GM21526 (cell line): Measurements from ENCODE around the gene MGLL.
"Not testable (repeated sequence)": the region's sequence is repeated elsewhere in the genome, so short reads cannot be mapped to it uniquely, and the experiment has no call there.

Experiments used
- ATAC-seq: cut with Tn5 transposase; IDR thresholded peaks from one replicate; pipeline ENCODE4 v1.9.1; 2021; ENCODE audit warnings: moderate library complexity; ENCODE audit not compliant: unreplicated experiment, low FRiP score

The MGLL gene

DNA sequence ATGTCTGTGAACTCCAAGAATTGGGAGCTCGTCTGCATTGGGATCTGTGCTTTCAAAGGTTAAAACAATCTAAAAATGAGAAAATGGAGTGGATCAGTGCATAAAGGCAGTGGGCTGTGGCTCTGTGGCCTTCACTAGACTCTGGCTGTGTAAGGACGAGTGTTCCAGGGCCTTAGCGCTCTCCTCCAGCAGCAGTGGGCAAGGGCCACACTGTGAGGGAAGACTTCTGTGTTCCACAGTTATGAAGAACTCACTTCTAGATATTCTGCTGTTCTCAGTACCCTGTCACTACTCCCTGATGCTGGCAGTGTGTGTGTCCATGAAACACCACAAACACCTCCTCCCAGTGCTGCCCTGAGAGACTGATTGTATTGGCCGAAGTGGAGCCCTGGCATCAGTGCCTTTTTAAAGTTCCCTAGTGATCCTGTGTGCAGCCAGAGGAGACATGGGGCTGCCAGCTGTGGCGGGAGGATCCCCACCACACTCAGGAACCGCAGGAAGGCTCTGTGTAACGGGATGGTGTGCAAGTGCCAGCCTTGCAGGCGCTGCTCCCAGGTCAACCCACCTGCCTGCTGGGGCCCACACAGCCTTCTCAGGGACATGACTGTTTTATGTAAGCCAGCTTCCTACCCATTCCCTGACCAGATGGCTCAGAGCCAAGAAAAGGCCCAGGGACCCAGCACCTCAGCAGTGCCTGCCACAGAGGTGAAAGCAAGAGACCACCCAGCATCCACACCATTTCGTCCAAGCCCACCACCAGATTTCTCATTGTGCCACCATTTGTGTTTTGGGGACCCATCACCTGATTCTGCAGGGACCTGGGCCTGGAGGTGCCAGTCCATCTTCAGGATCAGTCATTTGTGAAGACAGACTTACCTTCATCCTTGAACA, 109.2 kb downstream of the MGLL start:
- no peak for ATAC-seq

DNA sequence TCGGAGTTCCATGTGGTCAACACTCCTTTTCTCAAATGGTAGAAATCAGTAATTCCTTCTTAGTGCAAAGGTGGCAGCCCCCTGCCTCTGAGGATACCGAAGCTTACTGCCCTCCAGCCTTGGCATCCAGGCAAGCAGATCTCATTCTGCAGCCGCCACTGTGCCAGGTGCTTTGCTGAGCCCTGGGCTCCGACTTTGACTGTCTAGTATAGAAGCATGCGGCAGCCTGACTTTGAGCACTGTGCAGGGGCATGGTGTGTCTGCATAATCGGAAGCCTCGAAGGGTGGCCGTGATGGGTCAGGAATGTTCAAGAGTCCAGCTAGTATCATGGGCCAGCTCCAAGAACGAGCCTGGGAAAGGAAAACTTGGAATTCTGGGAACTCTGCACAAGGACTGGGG, 109.9 kb downstream of the MGLL start:
- no peak for ATAC-seq

DNA sequence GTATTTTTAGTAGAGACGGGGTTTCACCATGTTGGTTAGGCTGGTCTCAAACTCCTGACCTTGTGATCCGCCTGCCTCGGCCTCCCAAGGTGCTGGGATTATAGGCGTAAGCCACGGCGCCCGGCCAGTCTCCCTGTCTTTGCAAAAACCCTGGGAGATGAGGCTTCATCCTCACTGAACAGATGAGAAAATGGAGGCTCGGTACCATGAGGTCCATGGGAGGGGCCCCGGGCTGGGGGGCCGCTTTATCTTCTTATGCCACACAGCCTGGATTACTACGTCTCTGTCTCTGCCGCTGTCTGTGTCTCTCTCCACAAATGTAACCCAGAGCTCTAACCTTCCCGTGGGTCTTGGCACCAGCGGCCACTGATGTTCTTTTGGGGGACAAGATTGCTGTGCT, 110.4 kb downstream of the MGLL start:
- no peak for ATAC-seq

DNA sequence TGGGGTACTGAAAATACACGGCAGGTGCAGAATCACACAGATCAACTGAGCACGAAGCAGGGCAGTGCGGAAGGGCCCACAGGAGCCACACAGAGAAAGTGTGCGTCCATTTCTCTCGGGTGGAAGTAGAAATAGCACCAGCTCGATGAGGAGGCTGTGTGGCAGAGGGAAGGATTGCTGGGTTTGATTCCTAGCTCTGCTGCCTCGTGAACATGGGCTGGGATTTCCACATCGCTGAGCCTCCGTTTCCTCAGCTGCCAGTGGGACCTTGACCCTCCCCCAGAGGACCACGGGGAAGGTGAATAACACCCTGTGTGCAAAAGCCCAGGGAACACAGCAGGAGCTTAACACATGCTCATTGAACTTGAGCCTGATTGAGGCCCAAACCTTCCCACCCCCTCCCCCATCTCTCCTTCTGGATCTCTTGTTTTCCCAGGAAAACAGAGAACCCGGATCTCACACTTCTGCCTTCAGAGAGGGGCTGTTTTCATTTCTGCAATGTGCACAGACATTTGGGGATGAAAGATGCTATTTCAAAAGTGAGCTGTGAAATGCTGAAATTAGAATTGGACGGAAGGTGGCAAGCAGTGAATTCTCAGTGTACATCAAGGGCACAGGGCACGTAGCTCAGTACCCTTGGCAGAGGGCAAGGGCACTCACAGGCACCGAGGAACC, 111.2 kb downstream of the MGLL start:
- no peak for ATAC-seq

DNA sequence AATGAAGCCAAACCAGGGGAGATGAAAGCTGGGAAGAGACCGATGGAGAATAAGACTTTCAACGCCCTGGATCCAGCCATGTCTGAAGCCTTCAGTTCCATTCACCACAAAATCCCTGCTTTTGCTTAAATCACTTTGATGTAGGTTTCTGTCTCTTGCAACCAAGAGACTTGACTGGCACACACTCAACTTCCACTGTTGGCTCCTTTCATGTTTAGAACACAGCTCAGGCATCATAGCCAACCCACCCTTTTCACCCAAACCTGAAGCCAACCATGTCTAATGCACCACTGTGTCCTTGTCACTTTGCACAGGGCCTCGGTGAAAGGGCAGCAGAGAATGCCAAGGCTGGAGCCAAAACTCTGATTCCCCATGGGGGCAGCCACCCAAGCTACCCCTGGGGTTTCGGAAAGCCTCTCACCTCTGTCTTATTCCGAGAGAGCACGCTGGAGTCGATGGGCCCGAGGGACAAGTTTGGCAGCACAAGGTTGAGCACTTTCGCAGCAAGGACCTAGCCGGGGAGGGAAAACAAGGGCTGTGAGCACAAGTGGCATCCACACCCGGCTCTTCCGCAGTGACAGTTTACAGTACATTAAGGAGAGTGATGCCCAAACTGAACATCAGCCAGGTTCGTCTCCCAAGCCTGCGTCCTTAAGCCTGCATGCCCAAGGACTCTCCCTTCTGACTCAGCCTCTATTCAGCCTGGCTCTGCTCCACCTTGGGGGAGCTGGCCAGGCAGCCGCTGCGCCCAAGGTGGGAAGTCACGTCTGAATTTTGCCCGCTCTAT, 112.0 kb downstream of the MGLL start:
- no peak for ATAC-seq

DNA sequence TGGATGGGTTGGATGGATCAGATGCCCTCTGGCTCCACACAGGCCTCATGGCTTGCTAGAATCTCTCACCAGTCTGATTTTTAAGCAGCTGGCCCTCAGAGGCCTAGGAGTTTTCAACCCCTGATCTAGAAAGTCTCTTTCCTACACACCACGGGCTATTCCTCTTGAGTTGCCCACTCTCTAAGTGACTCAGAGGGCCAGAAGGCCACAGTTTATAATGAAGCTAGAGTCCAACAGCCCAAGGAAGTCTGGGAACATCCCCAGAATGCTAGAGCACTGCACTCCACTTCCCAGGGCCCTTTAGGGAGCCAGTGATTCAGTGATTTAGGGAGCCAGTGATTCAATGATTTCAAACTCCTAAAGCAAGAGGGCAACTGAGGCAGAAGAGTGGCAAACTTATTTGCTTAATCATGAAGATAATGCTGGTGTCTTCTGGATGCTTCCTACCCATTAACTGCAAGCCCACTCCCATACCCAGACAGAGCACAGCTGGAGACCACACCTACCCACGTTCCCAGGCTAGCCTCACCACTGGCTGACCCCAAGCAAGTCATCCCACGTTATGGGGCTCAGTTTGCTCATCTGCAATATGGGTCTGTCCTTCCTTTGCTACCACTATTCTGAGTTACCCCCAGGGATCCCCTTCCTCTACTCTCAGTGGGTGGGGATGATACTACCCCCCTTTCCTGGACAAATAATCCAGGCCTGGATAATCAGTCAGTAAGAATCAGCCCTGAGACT, 112.8 kb downstream of the MGLL start:
- ATAC-seq: no peak

DNA sequence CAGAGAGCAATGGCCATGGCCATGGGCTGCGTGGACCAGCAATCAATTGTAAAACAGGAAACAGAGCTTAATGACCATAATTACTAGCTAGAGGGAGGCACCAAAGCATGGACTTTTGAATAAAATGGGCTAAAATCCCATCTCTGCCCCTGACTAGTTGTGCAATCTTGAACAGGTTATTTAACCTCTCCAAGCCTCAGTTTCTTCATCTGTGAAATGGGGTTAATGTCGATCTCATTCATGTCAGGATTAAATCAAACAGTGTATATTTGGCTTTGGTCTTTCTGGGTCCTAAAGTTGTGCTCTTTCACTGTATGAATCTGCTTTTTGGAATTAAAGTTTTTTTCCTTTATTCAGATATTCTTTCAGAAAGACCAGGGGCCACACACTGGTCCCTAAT, 113.5 kb downstream of the MGLL start:
- ATAC-seq: no peak

DNA sequence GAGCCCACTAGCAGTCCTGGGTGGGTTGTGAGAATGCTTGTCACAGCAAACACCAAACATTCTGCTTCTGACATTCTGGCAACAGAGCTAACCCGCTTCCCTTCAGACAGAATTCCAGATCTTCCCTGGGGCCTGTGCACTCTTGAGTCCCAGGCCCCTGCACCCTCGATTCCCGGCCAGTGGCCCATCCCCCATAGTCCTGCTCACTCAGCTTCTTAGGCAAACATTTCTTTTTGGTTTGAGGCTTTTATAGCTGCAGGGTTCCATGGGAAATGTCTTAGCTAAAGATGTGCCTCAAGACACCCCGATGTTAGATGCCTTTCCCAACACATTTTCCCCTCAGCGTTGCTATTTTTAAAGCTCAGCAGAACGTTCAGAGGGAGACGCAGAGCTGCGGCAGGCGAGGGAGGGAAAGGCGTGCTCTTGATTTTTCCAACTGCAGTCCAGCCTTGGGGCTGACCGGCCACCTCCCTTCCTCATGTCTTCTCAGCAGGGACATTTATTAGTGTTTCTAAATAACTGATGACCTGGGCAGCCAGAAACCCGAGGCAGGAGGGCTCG, 114.4 kb downstream of the MGLL start:
- no peak for ATAC-seq

DNA sequence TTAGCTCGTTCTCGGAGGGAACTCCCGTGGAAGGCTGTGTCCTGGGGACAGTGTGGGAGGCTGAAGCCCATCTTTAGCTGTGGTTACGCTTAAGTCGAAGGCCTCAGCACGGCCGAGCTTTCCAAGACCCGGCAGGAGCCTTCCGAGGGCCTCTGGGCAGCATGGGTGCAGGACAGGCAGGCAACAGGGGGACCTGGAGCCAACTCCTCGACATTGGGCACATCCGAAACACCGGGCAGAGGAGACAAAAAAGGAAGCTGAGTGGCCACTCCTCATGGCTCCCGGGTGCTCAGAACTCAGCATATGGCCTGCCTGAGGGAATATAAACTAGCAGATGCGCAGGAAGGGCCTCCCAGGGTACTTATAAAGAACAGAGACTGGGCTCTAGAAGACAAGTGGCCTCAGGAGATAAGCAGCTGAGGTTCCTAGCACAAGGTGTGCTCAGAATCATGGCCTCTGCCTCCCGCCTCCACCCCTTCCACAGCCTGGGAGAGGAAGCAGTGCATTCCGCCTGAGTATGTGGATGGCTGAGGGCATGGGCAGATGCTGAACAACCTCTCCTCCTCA, 115.4 kb downstream of the MGLL start:
- ATAC-seq: no peak

DNA sequence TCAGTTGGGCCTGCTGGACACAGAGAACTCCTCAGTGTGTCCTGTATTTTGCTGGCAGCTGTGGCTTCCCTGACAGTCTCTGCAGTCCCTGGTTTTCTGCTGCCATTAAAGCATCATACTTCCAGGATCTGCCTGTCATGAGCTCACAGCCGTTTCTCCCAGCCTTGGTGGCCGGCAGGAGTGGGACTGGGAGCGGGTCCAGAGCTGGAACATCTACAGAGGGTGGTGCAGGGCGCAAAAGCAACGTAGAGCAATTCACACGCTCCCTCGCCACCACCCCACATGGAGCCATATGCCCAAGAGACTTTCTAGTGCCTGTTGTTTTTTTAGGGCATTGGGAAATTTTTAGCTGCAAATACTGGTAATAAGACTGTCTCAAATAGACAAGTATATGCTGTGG, 116.0 kb downstream of the MGLL start:
- no peak for ATAC-seq

DNA sequence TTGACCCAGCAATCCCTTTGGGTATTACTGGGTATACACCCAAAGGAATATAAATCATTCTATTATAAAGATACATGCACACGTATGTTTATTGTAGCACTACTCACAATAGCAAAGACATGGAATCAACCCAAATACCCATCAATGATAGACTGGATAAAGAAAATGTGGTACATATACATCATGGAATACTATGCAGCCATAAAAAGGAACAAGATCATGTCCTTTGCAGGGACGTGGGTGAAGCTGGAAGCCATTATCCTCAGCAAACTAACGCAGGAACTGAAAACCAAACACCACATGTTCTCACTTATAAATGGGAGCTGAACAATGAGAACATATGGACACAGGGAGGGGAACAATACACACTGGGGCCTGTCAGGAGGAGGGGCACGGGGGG, 117.5 kb downstream of the MGLL start:
- ATAC-seq: not testable (repeated sequence)

DNA sequence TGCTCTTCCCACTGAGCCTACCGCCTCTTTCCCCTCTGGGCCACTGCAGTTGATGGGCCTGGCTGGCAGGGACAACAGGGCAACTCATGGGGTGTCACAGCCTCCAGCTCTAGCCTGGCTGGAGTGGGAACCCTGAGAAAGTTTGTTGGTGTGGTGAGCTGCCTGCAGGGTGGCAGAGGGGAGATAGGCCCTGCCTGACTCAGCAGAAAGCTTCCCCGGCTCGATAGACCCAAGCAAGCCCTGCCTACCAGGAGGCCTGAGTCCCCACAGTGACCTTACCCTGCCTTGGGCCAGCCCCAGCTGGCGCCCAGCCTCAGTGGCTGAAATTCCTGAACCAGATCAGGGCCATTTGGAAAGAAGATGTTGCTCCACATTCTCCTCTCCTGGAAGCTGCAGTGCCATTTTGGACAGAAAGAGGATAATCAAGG, 120.2 kb downstream of the MGLL start:
- no peak for ATAC-seq

DNA sequence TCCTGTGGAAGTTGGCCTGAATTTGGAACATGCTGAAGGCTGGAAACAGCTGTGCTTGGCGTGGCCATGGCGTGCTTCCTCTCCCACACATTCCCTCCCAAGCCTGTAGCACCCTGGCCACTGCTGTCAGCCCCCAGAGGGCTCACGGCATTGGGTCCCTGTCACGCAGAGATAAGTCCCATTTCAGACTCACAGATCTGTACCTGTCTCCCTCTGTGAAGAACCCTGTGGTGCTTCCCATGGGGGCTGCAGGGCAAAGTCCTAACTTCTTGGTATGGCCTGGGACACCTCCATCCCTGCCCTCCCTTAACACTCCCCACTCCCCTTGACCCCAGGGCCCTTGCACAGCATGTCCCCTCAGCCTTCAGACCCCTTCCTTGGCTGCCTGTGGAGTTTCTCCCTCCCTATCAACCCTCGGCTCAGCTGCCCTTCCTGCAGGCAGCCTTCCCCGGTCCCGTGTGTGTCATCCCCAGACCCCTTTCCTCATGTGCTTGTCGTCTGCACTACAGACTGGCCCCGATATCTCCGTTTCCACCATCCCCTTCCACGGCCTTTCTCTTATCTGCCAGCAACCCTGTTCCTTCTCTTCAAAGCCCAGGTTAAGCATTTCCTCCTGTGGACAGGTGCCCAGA, 120.9 kb downstream of the MGLL start:
- ATAC-seq: no peak

DNA sequence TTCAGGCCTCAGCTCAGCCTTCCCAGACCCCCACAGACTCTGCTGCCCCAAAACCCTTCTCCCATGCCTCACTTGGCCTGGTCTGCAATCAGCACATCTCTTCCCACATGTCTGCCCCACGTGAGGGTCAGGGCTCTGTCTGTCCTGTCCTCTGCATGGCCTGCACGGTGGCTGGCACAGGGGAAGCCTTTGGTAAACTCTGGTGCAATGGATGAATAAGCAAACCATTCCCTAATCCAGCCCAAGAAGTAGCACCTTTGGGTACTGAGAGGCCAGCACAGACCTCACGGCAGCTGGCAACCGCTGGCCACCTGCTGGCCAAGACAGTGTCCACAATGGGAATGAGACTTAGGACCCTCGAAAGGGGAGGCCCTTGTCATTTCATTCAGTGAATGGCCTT, 121.9 kb downstream of the MGLL start:
- ATAC-seq: no peak

DNA sequence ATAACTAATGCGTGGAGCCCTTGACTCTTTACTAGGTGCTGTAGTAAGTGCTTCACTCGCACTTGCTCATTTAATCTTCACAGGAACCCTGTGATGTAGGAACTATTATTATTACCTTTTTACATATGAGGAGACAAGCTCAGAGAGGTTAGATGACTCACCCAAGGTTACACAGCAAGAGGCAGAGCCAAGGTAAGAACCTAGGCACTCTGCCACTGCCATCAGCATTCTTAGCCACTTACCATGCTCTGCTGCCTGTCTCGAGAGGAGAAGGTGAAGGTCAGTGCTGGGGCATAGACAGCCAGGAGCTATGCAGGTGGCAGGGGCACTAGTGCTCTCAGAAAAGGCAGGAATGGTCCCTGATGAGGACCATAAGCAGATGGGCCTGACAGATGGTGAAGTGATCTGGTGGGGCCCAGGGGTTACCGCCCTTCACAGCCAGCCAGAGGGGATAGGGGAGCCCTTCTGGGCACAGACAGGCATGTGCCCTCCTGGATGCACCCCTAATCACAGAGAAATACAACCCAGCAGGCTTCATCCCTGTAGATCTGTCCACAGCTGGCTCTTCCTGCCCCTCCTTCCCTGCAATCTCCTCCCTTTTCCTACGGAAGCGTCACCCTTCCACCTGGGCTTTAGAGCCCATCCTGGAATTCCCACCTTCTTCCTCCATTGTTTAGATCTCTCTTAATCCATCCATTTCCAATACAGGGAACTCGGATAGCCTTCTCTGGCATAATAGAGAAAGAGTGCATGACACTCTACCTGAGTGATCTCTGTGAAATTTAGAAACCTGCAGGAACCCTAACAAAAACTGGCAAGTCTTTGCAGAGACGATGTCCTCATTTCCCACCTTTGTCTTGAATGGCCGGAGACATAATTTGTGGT, 122.7 kb downstream of the MGLL start:
- ATAC-seq: no peak

DNA sequence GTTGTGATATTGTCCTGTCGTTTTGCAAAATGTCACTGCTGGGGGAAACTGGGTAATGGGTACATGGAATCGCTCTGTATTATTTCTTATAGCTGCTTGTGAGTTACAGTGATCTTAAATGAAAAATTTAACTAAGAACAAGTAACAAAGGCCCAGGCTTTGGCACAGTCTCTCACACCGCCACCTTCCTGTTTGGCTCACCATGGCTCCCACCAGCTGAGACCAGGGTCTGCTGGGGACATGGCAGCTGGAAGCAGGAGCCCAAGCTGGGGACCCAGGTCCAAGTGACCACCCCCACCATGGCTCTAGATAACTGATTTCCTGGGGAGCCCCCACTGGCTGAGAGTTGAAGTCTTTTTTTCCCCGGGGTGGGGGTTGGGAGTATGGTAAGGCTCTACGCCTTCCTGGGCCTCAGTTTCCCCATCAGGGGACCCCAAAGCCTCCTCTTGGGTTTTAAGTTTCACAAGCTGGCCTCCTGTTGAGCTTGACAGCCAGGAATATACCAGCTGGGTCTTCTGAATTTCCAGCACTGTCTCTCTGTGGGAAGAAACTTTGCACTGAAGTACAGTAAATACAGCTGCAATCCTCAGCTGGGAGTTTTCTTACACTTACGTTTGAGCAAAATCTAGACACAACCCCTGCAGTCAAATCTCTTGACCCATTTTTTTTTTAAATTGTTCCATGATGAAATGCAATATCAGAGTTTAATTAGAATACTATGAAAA, 123.5 kb downstream of the MGLL start:
- ATAC-seq: no peak

DNA sequence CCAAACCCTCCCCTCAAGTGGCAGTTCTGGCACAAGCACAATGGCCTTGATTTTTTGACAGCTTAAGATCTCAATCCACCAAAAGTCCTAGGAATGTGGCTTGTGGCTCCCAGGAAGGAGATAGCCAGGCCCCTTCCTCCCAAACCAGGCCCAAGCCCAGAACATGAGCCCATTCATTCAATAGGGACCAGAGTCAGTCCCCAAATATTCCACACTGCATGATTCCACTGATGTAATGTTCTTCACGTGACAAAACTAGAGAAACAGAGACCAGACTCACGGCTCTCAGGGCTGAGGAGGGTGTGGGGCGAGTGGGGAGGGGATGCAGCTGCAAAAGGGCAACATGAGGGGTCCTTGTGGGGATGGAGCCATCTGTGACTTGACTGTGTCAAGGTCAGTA, 124.0 kb downstream of the MGLL start:
- ATAC-seq: no peak
